PFSK-1 (cell line): Measurements from ENCODE around the gene CTDSPL.

Experiments
- FOXP2 ChIP-seq: optimal IDR thresholded peaks from 2 replicates; pipeline ENCODE3; 2011; ENCODE audit warnings: borderline replicate concordance, control low read depth, inconsistent platforms; ENCODE audit not compliant: insufficient read depth; ENCODE audit errors: extremely low read length, extremely low read depth
- POLR2AphosphoS5 ChIP-seq: IDR thresholded peaks from 2 replicates; pipeline ENCODE4 v1.6.1; 2012; ENCODE audit warnings: low read depth, mild to moderate bottlenecking, control low read depth, low read length, moderate library complexity
- SIN3A ChIP-seq: IDR thresholded peaks from 2 replicates; pipeline ENCODE4 v1.6.1; 2012; ENCODE audit warnings: mild to moderate bottlenecking, low read length, moderate library complexity, borderline replicate concordance; ENCODE audit not compliant: insufficient read depth
- TAF1 ChIP-seq: IDR thresholded peaks from 2 replicates; pipeline ENCODE4 v1.6.1; 2012; ENCODE audit warnings: low read length, control low read depth, borderline replicate concordance; ENCODE audit not compliant: insufficient read depth
- TF ChIP-seq, protein P1 (sequence below), 2 experiments: IDR thresholded peaks; 2 replicates each; pipeline versions ENCODE4 v1.6.1 to v1.8.0; 2011 to 2012; ENCODE audit warnings: low read depth in 2 of 2, low read length in 2 of 2, control low read depth in 1 of 2, inconsistent platforms in 1 of 2, mild to moderate bottlenecking in 1 of 2, moderate library complexity in 1 of 2; ENCODE audit not compliant: insufficient read depth in 1 of 2

Gene CTDSPL

DNA sequence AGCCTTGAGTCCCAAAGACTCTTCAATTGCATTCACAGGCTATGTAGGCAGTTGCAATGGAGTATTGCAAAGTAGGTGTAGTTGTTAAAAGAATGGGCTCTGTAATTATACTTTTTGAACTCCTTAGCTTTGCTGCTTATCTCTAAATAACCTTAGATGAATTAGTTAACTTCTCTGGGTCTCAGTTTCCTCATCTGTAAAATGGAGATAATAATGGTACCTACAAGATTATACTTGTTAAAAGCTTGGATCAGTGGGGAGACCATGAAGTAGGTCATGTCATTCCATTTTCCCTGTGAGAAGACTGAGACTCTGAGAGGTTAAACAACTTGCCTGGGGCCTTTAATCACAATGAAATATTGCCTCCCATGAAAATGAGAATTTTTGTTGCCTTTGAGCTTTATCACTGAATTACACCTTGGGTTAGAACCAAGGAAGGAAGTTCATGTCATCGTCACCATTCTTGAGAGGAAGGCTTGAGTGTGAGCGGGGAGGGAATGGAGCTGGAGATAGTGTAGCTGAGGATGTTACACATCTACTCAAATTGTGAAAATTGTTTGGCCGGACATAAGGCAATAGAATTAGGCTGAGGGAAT lies 38.1 kb downstream of the CTDSPL start:
- no peak for TF ChIP-seq TAF1

GRCh38 chr3:37901721-37902120 lies 40.0 kb downstream of the CTDSPL start:
- no peak for TF ChIP-seq SIN3A
- no peak for TF ChIP-seq POLR2AphosphoS5
- TF ChIP-seq, protein P1, sequence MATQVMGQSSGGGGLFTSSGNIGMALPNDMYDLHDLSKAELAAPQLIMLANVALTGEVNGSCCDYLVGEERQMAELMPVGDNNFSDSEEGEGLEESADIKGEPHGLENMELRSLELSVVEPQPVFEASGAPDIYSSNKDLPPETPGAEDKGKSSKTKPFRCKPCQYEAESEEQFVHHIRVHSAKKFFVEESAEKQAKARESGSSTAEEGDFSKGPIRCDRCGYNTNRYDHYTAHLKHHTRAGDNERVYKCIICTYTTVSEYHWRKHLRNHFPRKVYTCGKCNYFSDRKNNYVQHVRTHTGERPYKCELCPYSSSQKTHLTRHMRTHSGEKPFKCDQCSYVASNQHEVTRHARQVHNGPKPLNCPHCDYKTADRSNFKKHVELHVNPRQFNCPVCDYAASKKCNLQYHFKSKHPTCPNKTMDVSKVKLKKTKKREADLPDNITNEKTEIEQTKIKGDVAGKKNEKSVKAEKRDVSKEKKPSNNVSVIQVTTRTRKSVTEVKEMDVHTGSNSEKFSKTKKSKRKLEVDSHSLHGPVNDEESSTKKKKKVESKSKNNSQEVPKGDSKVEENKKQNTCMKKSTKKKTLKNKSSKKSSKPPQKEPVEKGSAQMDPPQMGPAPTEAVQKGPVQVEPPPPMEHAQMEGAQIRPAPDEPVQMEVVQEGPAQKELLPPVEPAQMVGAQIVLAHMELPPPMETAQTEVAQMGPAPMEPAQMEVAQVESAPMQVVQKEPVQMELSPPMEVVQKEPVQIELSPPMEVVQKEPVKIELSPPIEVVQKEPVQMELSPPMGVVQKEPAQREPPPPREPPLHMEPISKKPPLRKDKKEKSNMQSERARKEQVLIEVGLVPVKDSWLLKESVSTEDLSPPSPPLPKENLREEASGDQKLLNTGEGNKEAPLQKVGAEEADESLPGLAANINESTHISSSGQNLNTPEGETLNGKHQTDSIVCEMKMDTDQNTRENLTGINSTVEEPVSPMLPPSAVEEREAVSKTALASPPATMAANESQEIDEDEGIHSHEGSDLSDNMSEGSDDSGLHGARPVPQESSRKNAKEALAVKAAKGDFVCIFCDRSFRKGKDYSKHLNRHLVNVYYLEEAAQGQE (IDR thresholded peaks at IDR 0.05; ENCODE audit: insufficient read depth in 1 of 2, low read depth in 2 of 2, low read length in 2 of 2): no peak
- TF ChIP-seq TAF1: no peak
- no peak for TF ChIP-seq FOXP2

GRCh38 chr3:37902674-37903073 lies 41.0 kb downstream of the CTDSPL start:
- no peak for TF ChIP-seq SIN3A
- TF ChIP-seq FOXP2: no peak
- no peak for TF ChIP-seq TAF1
- TF ChIP-seq, protein P1 (IDR thresholded peaks at IDR 0.05; ENCODE audit: insufficient read depth in 1 of 2, low read depth in 2 of 2, low read length in 2 of 2): no peak
- TF ChIP-seq POLR2AphosphoS5: no peak

DNA sequence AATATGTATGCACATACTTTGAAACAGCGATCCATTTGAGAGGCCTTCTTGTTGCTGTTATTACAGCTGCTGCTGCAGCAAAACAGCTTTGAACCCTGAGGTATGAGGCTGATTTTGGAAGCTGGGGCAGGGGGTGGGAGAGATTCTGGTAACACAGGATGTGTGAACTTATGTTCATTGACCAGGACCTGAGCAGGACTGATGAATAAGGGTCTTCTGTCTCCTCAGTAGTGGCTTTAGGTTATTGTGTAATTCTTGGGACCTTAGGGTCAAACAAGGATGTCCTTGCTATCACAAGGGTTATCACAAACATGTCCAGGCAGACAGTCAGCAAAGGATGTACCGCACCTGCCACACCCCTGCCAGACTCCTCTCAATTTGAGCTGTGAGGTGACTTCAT lies 41.6 kb downstream of the CTDSPL start:
- TF ChIP-seq TAF1: no peak
- no peak for TF ChIP-seq SIN3A
- TF ChIP-seq FOXP2: no peak
- no peak for TF ChIP-seq POLR2AphosphoS5
- TF ChIP-seq, protein P1 (IDR thresholded peaks at IDR 0.05; ENCODE audit: insufficient read depth in 1 of 2, low read depth in 2 of 2, low read length in 2 of 2): no peak

GRCh38 chr3:37903734-37904133 lies 42.1 kb downstream of the CTDSPL start:
- TF ChIP-seq, protein P1 (IDR thresholded peaks at IDR 0.05; ENCODE audit: insufficient read depth in 1 of 2, low read depth in 2 of 2, low read length in 2 of 2): no peak
- TF ChIP-seq TAF1: no peak
- TF ChIP-seq SIN3A: no peak
- no peak for TF ChIP-seq POLR2AphosphoS5
- no peak for TF ChIP-seq FOXP2
